NT2/D1 (cell line): Measurements from ENCODE around the gene FIBCD1.

Experiments used
- YY1 ChIP-seq: IDR thresholded peaks from 2 replicates; pipeline ENCODE4 v1.6.1; 2011; ENCODE audit not compliant: insufficient read length, insufficient read depth
- ZNF274 ChIP-seq: IDR thresholded peaks from 2 replicates; pipeline ENCODE4 v1.6.1; 2011; ENCODE audit warnings: mild to moderate bottlenecking, low read depth, low read length

- TF ChIP-seq YY1 (no peak), ZNF274 (no peak)
Measured at GRCh38 chr9:130908878-130909355, 30.1 kb downstream of the FIBCD1 start.
